ENCODE measurements around the gene IFI6. TPM values are rescaled to one million over a fixed set of nuclear protein-coding genes. Genes with fewer than 3 reads are reported as not detected.

The IFI6 gene
- total and polyA plus RNA-seq, 2 of the 8 experiments (the other 6 are each of a cell fraction or from before 2014, with no cell fraction given), result 6.1 to 13.2 TPM

- TF ChIP-seq MAX (IDR thresholded peaks at IDR 0.05), result no peak
- no peak for TF ChIP-seq POLR2A (IDR thresholded peaks at IDR 0.05; ENCODE audit: control extremely low read depth in 1 of 2, low read depth in 2 of 2, low read length in 2 of 2)
- no peak for TF ChIP-seq HDAC2 (IDR thresholded peaks at IDR 0.05; ENCODE audit: borderline replicate concordance in 1 of 2, low read depth in 2 of 2, low read length in 2 of 2)
- no peak for TF ChIP-seq TBP (IDR thresholded peaks at IDR 0.05; ENCODE audit: low read depth, low read length)
Measured at GRCh38 chr1:27634177-27634984, 37.6 kb downstream of the IFI6 start (continued).

All from H1 (cell line).